ENCODE results near the gene ROMO1.
"Not testable (repeated sequence)": the region's sequence is repeated elsewhere in the genome, so short reads cannot be mapped to it uniquely, and the experiment has no call there.

ROMO1 gene

DNA sequence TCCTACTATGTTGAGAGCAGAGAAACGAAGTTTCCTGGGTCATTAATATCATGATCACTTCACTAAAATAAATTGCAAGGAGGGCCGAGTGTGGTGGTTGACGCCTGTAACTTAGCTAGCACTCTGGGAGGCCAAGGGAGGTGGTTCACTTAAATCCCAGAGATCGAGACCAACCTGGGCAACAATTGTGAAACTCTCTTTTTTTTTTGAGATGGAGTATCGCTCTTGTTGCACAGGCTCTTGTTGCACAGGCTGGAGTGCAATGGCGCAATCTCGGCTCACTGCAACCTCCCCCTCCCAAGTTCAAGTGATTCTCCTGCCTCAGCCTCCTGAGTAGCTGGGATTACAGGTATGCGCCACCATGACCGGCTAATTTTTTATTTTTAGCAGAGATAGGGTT is 13.9 kb downstream of the ROMO1 start:
- not testable (repeated sequence) for DNase-seq

DNA sequence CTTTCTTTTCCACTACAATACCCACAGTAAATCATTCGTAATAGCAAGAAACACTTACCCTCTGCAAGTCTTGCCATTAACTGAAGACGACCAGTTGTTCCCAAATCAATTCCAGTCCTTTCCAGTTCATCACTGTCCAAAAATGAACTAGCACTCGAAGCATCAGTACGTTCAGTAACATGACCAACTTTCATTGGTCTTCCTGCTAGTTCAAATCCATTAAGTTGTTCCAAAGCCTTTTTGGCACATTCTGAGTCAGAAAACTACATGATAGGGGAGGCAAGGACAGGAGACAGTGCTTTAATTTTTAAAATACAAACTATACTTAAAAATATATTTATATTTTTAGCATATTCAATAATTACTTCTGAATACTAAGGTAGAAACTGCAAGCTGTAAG is 14.9 kb downstream of the ROMO1 start:
- DNase-seq = no peak

DNA sequence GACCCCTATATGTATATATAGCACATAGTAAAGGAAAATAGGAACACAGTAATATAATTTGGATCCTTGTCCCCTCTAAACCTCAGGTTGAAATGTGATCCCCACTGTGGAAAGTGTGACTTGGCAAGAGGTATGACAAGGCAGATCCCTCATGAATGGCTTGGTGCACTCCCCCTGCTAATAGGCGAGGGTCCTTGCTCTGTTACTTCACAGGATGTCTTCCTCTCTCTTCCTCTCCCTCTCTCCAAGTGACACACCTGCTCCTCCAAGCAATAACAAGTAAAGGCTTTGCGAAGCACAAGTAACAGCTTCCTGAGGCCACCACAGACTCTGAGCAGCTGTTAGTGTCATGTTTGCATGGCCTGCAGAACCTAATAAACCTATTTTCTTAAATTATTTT is 16.4 kb downstream of the ROMO1 start:
- no peak for DNase-seq

DNA sequence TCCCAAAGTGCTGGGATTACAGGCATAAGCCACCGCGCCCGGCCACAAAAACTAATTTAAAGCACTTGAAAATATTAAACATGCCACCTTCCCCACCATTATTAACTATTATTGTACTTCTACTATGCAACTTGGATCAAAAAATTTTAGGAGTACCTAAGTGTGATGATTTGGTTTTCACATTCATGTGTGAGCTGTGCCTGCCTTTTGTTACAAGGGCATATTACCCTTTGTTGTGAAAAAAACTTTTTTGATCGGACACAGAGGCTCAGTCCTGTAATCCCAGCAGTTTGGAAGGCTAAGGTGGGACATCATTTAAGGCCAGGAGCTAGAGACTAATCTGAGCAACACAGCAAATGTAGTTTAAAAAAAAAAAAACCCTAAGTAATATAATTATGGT is 17.1 kb downstream of the ROMO1 start:
- no peak for DNase-seq

DNA sequence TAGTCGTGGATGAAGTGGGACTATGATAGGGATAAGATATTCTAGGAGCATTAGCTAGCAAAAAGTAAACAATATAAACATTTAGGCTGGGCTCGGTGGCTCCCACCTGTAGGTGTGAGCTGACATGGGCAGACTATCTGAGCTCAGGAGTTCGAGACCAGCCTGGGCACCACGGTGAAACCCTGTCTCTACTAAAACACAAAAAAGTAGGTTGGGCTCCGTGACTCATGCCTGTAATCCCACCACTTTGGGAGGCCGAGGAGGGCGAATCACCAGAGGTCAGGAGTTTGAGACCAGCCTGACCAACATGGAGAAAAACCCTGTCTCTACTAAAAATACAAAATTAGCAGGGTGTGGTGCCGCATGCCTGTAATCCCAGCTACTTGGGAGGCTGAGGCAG is 19.1 kb downstream of the ROMO1 start:
- DNase-seq = not testable (repeated sequence)

DNA sequence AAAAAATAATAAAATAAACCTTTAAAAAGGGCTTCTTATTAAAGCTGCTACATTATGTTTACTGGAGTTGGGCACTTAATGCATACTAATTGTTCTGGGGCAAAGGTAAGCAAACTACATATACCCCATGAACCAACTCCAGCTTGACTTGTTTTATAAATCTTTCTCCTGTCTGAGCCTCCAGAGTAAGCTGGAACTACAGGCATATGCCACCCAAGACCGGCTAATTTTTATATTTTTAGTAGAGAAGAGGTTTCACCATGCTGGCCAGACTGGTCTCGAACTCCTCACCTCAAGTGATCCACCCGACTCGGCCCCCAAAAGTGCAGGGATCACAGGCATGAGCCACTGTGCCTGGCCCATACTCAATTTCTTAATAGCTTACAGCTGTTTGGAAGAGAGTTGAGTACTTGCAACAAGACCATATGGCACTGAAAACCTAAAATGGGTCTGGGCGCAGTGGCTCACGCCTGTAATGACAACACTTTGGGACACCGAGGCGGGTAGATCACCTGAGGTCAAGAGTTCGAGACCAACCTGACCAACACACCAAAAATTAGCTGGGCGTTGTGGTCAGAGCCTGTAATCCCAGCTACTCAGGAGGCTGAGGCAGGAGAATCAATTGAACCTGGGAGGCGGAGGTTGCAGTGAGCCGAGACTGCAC is 19.9 kb downstream of the ROMO1 start:
- DNase-seq = no peak

DNA sequence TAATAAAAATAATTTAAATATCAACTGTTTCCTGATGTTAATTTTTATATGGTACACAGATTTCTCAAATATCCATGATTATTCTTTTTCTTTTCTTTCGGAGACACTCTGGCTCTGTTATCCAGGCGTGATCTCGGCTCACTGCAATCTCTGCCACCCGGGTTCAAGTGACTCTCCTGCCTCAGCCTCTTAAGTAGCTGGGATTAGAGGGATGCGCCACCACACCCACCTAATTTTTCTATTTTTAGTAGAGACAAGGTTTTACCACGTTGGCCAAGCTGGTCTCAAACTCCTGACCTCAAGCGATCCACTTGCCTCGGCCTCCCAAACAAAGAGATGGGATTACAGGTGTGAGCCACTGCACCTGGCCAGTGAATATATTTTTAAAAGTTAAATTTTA is 20.5 kb downstream of the ROMO1 start:
- DNase-seq = no peak

DNA sequence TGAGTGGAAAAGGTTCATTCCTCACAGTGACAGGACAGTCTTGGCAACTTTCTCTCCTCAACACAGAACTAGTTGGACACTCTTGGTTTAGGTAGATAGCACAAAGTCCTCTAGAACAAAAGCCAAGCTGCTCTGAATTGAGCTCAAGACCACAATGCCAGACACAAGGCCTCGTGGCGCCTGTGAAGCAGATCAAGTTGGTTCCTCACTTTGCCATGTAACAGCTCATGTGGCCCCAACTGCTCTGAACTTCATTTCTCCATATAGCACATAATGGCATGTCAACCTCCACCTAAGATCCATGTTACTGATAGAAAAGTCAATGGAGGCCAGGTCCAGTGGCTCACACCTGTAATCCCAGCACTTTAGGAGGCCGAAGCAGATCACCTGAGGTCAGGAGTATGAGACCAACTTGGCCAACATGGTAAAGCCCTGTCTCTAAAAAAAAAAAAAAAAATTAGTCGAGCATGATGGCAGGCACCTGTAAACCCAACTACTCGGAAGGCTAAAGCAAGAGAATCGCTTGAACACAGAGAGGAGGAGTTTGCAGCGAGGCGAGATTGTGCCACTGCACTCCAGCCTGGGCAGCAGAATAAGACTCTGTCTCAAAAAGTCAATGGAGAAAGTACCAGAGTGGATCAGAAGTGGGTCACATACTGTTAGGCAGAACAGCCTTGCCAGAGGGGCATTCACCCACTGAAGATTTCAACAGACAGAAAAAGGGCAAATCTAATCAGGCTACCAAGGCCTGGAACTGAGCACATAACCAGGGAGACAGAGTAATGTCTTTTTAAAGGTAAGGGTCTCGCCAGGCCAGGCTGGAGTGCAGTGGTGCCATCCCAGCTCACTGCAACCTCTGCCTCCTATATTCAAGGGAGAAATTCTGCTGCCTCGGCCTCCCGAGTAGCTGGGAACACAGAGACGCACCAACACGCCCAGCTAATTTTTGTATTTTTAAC is 21.2 kb downstream of the ROMO1 start:
- DNase-seq = no peak

DNA sequence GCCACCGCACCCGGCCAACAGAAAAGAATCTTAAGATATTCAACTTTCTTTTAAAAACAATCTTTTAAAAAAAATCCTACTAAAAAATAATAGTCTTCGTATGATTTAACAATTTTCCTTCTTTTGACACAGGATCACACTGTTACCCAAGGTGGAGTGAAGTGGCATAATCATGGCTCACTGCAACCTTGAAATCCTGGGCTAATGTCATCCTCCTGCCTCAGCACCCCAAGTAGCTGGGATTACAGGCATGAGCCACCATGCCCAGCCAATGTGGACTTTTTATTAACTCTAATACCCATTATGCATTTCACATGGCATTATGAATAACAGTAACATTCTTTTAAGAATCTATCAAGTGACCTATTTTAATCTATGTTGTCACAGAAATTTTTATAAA is 22.0 kb downstream of the ROMO1 start:
- DNase-seq = no peak

DNA sequence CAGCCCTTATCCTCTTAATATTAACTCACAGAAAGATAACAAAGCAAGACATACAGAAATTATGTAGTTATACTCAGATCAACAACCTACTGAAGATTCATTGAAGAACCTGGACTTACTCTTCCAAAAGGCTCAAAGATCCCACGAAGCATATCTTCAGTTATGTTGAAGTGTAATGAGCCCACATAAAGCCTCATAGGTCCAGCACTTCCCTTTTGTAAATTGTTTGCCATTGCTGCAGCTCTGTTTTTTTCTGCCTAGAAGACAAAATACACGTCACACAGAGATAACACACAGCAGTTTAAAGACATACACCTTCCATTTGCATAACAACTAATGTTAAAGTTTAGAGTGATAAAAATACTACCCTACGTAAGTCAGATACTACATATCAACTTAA is 22.4 kb downstream of the ROMO1 start:
- no peak for DNase-seq

DNA sequence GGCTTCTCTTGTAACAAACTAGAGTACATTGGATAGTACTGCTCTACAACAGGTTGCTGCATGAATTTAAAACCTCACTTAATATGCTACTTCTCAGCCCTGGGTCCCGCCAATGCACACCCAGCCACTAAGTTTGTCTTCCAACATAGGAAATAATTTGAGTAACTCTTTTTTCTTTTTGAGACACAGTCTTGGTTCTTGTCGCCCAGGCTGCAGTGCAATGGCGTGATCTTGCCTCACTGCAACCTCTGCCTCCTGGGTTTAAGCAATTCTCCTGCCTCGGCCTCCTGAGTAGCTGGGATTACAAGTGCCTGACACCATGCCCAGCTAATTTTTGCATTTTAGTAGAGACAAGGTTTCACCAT is 24.1 kb downstream of the ROMO1 start:
- DNase-seq = not testable (repeated sequence)

DNA sequence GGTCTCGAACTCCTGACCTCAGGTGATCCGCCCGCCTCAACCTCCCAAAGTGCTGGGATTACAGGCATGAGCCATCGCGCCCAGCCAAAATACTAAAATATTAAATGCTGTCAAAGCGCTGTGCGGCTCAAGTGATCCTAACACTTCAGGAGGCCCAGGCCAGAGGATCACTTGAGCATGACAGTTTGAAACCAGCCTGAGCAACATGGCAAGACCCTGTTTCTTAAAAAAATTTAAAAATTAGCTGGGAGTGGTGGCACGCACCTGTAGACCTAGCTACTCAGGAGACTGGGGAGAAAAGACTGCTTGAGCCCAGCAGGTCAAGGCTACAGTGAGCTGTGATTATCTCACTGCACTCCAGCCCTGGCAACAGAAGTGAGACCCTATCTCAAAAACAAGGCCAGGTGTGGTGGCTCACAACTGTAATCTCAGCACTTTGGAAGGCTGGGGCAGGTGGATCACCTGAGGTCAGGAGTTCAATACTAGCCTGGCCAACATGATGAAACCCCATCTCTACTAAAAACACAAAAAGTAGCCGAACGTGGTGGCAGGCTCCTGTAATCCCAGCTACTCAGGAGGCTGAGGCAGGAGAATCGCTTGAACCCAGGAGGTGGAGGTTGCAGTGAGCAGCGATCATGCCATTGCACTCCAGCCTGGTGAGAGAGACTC is 24.6 kb downstream of the ROMO1 start:
- not testable (repeated sequence) for DNase-seq

DNA sequence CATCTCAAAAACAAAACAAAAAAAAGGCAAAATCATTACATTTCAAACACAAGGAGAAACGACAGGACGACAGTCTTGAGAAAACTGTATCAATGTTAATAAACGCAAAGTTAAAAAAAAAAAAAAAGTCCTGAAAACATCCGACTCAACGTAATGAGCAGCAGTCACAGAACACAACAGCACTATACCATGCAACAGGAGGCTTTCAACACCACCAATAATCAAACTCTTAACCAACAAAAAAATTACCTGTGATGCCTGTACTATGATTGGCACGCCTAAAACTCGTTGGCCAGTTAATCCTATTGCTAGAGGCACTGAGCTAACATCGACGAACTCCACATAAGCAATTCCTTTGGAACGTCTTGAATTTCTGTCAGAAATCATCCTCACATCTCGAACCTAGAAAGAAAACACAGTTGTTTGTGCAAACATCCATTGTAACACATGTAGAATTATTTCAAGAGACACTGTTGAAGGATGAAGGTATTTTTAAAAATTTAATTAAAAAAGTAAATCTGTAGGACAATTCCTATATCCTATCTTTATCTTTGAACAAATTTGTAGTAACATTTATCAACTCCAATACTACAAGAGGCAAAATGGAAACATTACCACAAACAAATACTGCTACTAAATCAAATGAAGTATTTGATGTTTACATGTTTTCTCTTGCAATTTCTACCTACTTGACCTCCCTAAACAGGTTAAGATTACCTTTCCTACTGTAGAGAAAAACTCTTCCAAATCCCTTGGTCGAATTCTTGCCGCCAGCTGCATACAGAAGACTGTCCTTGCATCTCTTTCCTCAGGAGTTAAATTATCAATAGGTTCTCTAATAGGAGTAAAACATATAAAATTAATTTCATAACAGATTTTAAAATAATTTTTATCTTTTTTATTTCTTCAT is 25.4 kb downstream of the ROMO1 start:
- no peak for DNase-seq

DNA sequence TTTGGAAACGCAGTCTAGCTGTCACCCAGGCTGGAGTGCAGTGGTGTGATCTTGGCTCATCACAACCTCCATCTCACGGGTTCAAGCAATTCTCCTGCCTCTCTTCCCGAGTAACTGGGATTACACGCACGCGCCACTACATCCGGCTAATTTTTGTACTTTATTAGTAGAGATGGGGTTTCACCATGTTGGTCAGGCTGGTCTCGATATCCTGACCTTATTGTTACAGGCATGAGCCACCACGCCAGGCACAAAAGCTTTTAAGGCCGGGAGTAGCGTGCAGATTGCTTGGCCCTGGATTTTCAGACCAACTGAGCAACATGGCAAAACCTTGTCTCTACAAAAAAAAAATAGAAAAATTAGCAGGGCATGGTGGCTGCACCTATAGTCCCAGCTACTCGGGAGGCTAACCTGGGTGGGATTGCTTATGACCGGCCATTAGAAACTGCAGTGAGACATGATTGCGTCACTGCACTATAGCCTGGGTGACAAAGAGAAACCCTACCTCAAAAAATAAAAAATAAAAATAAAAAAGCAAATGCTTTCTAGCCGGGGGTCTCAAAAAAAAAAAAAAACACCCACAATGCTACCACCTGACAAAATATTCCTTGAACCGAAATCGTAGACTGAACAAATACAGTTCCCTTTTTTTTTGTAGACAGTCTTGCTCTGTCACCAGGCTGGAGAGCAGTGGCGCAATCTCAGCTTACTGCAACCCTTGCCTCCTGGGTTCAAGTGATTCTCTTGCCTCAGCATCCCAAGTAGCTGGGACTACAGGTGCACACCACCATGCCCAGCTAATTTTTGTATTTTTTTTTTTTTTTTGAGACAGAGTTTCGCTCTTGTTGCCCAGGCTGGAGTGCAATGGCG is 27.9 kb downstream of the ROMO1 start:
- DNase-seq = no peak

DNA sequence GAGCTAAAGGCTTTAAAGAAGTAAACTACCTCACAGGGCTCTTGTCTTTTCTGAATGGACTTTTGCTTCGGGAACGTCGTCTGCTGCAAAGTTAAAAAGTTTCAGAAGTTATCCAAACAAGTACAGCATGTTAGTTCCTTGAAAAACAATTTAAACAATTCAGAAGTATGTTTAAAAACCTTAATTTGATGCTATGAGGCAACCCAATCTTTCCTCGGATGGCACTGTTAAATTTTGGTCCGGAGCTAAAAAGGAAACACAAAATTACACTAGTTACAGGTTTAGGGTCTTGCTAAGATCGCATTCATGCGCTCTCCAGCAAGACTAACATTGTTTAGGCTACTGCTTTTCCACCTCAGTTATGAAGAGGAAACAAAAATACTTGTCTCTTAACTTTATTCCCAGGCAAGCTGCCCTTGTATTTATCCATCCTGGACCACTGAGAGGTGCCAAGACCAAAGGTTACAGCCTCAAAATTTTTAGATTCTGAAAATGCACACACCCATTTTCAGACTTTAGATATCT is 30.1 kb downstream of the ROMO1 start:
- DNase-seq = no peak

DNA sequence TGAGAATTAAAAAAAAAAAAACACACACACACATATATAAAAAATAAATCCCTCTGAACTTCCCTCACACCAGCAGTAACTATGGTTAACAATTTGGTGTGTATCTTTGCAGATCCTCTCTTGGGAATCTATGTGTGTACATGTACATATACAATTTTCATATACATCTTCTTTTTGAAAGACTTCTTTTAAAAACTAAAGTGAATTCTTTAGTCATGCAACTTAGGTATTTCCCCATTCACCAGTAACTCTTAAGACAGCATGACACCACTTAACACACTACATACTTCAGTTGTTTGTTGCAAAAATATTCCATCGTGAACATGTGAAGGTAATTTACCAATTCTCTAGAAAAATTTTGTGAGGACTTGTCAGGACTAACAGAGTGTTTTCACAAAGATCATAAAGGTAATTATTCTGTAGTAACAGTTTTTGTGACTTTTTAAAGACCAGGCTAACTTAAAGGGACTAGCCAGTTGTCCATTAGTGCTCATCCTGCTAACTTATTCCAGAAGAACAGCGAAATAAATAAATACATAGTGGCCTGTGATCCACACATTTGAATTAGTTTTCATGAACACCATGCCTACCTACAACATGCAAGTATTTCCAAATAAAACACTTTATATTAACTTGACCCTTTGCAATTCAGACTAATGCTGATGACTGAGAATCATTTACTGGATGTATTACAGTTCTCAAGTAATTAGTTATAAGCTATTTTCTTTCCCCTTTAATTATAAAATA is 30.8 kb downstream of the ROMO1 start:
- no peak for DNase-seq

DNA sequence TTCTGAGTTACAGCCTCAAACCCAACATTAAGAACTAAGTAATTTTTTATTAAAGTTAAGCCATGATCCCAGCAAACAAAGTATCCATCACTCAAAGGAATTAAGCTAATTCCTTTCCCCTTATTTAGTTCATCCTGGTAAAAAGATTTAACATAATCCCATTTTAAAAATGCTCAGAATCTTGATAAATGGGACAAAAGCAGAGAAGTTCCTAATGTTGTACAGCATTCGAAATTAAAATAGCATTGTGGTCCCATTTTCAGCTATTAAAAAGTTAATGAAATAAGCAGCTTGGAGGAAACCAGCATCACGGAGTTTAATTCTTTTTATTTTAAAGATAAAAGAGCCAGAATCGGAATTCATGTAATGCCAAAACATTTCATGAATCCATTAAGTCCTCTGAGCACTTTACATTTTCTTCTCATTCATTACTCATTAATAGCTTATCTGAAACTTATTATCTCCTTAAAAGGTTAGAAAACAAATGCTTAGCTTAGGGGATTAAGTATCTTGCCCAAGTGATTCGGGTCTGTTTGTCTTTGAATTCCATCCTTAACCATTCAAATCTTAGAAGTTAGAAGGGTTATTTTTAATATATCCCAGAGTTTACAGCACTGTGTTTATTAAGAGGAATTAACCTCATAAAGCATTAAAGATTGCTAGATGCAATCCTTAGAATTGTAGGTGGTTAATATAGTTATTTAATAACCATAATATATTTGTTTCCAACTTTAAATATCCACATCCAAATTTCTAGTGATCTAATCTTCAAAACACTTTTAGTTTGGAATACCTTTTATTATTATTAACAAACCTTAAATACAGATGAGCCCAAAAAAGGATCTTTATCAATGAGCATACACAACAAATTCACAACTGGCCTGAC is 31.6 kb downstream of the ROMO1 start:
- DNase-seq = no peak

DNA sequence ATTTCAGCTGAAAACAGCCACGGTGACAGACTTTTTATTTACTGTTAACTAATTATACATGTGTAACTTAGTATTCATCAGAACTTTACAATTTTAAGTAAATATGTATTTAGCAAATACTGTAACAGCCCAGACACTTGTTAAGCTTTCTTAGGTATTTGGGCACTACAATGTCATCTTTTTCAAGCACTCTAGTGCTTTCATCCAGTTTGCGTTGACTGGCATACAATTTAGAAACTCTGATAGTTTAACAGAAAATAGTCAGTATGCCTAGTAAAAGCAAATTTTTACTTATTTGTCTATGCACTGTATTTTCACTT is 32.2 kb downstream of the ROMO1 start:
- no peak for DNase-seq

DNA sequence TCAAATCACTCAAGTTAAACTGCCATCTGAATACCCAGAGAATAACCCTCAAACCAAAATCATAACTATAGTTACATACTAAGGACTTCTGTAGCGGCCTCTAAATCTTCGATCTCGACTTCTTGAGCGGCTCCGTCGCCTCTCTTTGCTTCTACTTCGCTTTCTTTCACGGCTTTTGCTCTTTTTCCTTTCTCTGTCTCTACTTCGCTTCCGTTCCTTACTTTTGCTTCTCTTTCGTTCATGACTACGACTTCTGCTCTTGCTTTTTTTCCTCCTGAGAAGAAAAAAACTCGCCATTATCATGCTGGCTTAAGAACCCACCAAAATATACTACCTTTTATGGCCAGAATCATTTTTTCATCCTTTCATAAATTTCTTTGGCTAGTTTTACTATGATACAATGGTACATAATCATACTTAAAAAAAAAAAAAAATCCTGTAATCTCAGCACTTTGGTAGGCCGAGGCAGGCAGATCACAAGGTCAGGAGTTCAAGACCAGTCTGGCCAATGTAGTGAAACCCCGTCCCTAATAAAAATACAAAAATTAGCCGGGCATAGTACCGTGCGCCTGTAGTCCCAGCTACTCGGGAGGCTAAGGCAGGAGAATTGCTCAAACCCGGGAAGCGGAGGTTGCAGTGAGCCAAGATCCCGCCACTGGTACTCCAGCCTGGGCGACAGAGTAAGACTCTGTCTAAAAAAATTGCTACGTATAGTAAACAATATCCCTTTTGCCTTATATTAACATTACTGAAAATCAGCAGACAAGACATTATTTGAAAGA is 32.8 kb downstream of the ROMO1 start:
- no peak for DNase-seq
